Gastrocnemius medialis (tissue), 4 donors: ENCODE results near the gene SETDB1. TPM values are rescaled to one million over a fixed set of nuclear protein-coding genes. Genes with fewer than 3 reads are reported as not detected.
"Not testable (repeated sequence)": the region's sequence is repeated elsewhere in the genome, so short reads cannot be mapped to it uniquely, and the experiment has no call there.

Source experiments
- ATAC-seq, 2 donors: fragments of 150-250 bp; one replicate each; pipeline ENCODE4 v1.9.1; 2016
- DNase-seq, 2 donors: peaks; one replicate each; pipeline ENCODE4 v3.0.0-alpha.2; 2019
- H3K27ac ChIP-seq, 4 donors: fragments of 200-600 bp; sonication (generic); 1 replicate in 1 of 4; 2 replicates in 3 of 4; pipeline ENCODE4 v1.5.1; 2016 to 2018; ENCODE audit warnings: mild to moderate bottlenecking in 2 of 4, moderate library complexity in 1 of 4
- H3K27me3 ChIP-seq, 3 donors: fragments of 200-600 bp; sonication (generic) in 2 of 3; 1 replicate in 1 of 3; 2 replicates in 2 of 3; pipeline versions ENCODE4 v1.5.1 to v1.6.0; 2016 to 2019; ENCODE audit warnings: mild to moderate bottlenecking in 1 of 3, moderate library complexity in 1 of 3
- H3K36me3 ChIP-seq, 2 donors: fragments of 200-600 bp; sonication (generic) in 1 of 2; one replicate each; pipeline ENCODE4 v1.5.1; 2017 to 2018
- H3K4me1 ChIP-seq, 2 donors: fragments of 200-600 bp; sonication (generic) in 1 of 2; one replicate each; pipeline ENCODE4 v1.5.1; 2016 to 2017; ENCODE audit warnings: mild to moderate bottlenecking in 2 of 2
- H3K4me3 ChIP-seq, 4 donors: fragments of 200-600 bp; sonication (generic) in 3 of 4; 1 replicate in 1 of 4; 2 replicates in 3 of 4; pipeline ENCODE4 v1.5.1; 2016 to 2019; ENCODE audit warnings: mild to moderate bottlenecking in 2 of 4
- H3K9me3 ChIP-seq, 3 donors: fragments of 200-600 bp; sonication (generic) in 2 of 3; 1 replicate in 1 of 3; 2 replicates in 2 of 3; pipeline ENCODE4 v1.5.1; 2016 to 2019
- CTCF ChIP-seq, 5 experiments: fragments of 450-650 bp in 3 of 5; fragments of 200-600 bp in 2 of 5; sonication (generic) in 2 of 5; IDR thresholded peaks in 4 of 5; conservative IDR thresholded peaks in 1 of 5; 1 replicate in 4 of 5; 2 replicates in 1 of 5; pipeline ENCODE4 v1.5.1; 2016 to 2019; ENCODE audit warnings: antibody characterized with exemption in 5 of 5, mild to moderate bottlenecking in 3 of 5, moderate library complexity in 3 of 5
- POLR2A ChIP-seq, 2 donors: fragments of 450-650 bp; IDR thresholded peaks; one replicate each; pipeline ENCODE4 v1.6.1; 2017; ENCODE audit warnings: antibody characterized with exemption in 2 of 2, mild to moderate bottlenecking in 2 of 2, moderate library complexity in 2 of 2
- in situ Hi-C, 4 donors: fragments of 200-750 bp; cut with MboI; loops; one replicate each; pipeline versions ENCODE4 v1.15.0 to v1.8.0; 2017; ENCODE audit warnings: low sequenced_read_pairs in 4 of 4
- intact Hi-C: fragments of 100-400 bp; cut with DNase I; formaldehyde crosslinking; loops from one replicate; pipeline ENCODE4 v1.15.1; 2023; ENCODE audit warnings: low total_unique reads
- total RNA-seq, 4 donors: library from RNA; depleted of rRNA; stranded (reverse); fragments of >200 nt; gene quantifications; one replicate each; pipeline versions ENCODE4 v1.1.0 to v1.2.3, GENCODE V29; 2016

SETDB1 gene
- total RNA-seq, 4 donors from 2014 or later, result 13.7 to 20.8 (median 17.3) TPM

- ATAC-seq, result no peak
- Histone ChIP-seq H3K27ac (peak overlapping the region in 1 of 4 donors; percentile 91), H3K9me3 (no peaks in the 10 kb centered on the region), H3K36me3 (peaks cover 4 to 28% of the 10 kb centered on the region in 2 donors), H3K27me3 (no peaks in the 10 kb centered on the region), H3K4me3 (peak overlapping the region in 3 of 4 donors; percentile 82 to 96 (median 92)), H3K4me1 (peaks cover 6 to 10% of the 10 kb centered on the region in 2 donors)
- intact Hi-C loops (loop anchor here (5.0 to 10.0 kb wide), 2 partner anchors 82 to 560 kb away; partner anchors contain the start of genes MINDY1, PRUNE1 and RPRD2), in situ Hi-C loops (loop anchor here in 1 of 4 donors (10.0 kb wide), 1 partner anchor 50 kb away; the partner anchor contains the start of gene ARNT)
- no peak for DNase-seq
- TF ChIP-seq POLR2A (IDR thresholded peaks at IDR 0.05) (no peak), CTCF (IDR thresholded peaks at IDR 0.05 in 4 of 5, conservative IDR thresholded peaks at IDR 0.05 in 1 of 5) (no peak)
These were observed 1.1 kb upstream of the SETDB1 start for GRCh38 chr1:150925080-150925479.

- no peak for DNase-seq
- H3K9me3 ChIP-seq, result no peaks in the 10 kb centered on the region
- in situ Hi-C loops, result loop anchor here in 1 of 4 donors (10.0 kb wide), 1 partner anchor 53 kb away; the partner anchor contains the start of gene ARNT
- H3K36me3 ChIP-seq, result peaks cover 6 to 53% of the 10 kb centered on the region in 2 donors
- no peaks in the 10 kb centered on the region for H3K27me3 ChIP-seq
- H3K27ac ChIP-seq, result no peak overlapping the region
- TF ChIP-seq POLR2A (IDR thresholded peaks at IDR 0.05) (no peak), CTCF (IDR thresholded peaks at IDR 0.05 in 4 of 5, conservative IDR thresholded peaks at IDR 0.05 in 1 of 5) (no peak)
- peaks cover 6 to 10% of the 10 kb centered on the region in 2 donors for H3K4me1 ChIP-seq
- ATAC-seq, result no peak
- intact Hi-C loops, result loop anchor here (2.0 to 10.0 kb wide), 3 partner anchors 49 to 563 kb away; partner anchors contain the start of genes MINDY1, PRUNE1 and RPRD2
- H3K4me3 ChIP-seq, result no peak overlapping the region
These were observed 1.5 kb downstream of the SETDB1 start for GRCh38 chr1:150927624-150928023.

GRCh38 chr1:150928286-150928685 lies 2.1 kb downstream of the SETDB1 start:
- TF ChIP-seq POLR2A (IDR thresholded peaks at IDR 0.05) (no peak), CTCF (IDR thresholded peaks at IDR 0.05 in 4 of 5, conservative IDR thresholded peaks at IDR 0.05 in 1 of 5) (no peak)
- intact Hi-C loops (loop anchor here (5.0 to 10.0 kb wide), 2 partner anchors 79 to 563 kb away; partner anchors contain the start of genes MINDY1, PRUNE1 and RPRD2), in situ Hi-C loops (loop anchor here in 1 of 4 donors (10.0 kb wide), 1 partner anchor 53 kb away; the partner anchor contains the start of gene ARNT)
- Histone ChIP-seq H3K4me3 (no peak overlapping the region), H3K27ac (no peak overlapping the region), H3K4me1 (peaks cover 6 to 10% of the 10 kb centered on the region in 2 donors), H3K36me3 (peaks cover 6 to 55% of the 10 kb centered on the region in 2 donors), H3K27me3 (no peaks in the 10 kb centered on the region), H3K9me3 (no peaks in the 10 kb centered on the region)
- no peak for ATAC-seq
- DNase-seq, result no peak

- H3K4me1 ChIP-seq, H3K27me3 ChIP-seq, H3K4me3 ChIP-seq, DNase-seq, ATAC-seq, H3K27ac ChIP-seq, H3K9me3 ChIP-seq: not testable (repeated sequence)
- peaks cover 6 to 55% of the 10 kb centered on the region in 2 donors for H3K36me3 ChIP-seq
- intact Hi-C loops, result loop anchor here (5.0 to 10.0 kb wide), 2 partner anchors 79 to 564 kb away; partner anchors contain the start of genes MINDY1, PRUNE1 and RPRD2
- in situ Hi-C loops, result loop anchor here in 1 of 4 donors (10.0 kb wide), 1 partner anchor 54 kb away; the partner anchor contains the start of gene ARNT
These were observed 2.6 kb downstream of the SETDB1 start for GRCh38 chr1:150928775-150929174.

GRCh38 chr1:150931773-150932172 lies 5.6 kb downstream of the SETDB1 start:
- DNase-seq (no peak), ATAC-seq (no peak)
- no peak overlapping the region for H3K27ac ChIP-seq
- in situ Hi-C loops (no loop called here), intact Hi-C loops (no loop called here)
- no peak for TF ChIP-seq POLR2A (IDR thresholded peaks at IDR 0.05)
- TF ChIP-seq CTCF (IDR thresholded peaks at IDR 0.05 in 4 of 5, conservative IDR thresholded peaks at IDR 0.05 in 1 of 5), result no peak
- no peaks in the 10 kb centered on the region for H3K9me3 ChIP-seq
- no peaks in the 10 kb centered on the region for H3K27me3 ChIP-seq
- H3K4me3 ChIP-seq, result no peak overlapping the region
- H3K36me3 ChIP-seq, result peaks cover 6 to 67% of the 10 kb centered on the region in 2 donors
- peaks cover 6 to 8% of the 10 kb centered on the region in 2 donors for H3K4me1 ChIP-seq
